Activated T-cell treated with anti-CD3 and anti-CD28 coated beads for 1 hour (primary cell): ENCODE data around the gene C4orf17.
A peak's percentile ranks its signal among the peaks of the same experiment; 100 is the strongest.

ENCODE experiments used
- DNase-seq: peaks from one replicate; pipeline ENCODE4 v3.0.0-alpha.2; 2020; ENCODE audit warnings: low read depth

The C4orf17 gene

DNA sequence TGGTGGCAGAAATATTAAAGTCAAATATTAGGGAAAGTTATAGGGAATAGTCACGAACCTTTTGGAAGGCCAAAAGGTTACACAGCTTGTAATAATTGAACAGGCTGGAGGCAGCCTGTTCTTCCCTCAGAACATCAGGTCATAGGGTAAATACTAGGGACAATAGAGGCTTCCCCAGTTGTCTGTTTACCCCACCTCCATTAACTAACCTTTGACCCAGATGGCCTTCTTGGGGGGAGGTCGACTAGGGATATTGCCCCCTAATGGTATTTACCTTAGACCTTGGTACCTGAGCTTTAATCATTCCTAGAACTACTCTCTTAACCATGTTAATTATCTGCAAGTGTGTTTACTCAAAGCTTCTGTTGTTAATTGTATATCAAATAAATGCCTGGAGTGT, 26.0 kb downstream of the C4orf17 start:
- DNase-seq = no peak

DNA sequence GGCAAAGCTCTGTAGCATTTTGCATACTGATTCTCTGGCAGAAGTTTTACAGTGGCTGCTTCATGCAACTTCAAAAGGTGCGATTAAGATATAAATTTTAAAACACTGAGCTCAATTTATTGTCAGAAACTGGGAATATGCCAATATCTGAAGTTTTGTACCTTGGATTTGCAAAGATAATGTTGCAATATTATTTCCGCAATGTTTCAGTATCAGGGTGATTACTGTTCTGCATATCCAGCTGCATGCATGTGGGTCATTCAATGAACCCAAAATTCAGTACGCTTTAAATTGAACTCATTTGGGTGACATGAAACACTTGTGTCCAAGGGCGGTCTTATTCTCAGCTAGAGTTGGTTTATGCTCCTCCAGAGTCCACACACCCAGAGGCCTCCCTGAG, 26.9 kb downstream of the C4orf17 start:
- no peak for DNase-seq

- DNase-seq = no peak
These were observed 29.6 kb downstream of the C4orf17 start for GRCh38 chr4:99540277-99540939.

GRCh38 chr4:99552872-99553271, 42.1 kb downstream of the C4orf17 start:
- DNase-seq = no peak

- DNase-seq = peak; percentile 88
These were observed 52.7 kb downstream of the C4orf17 start, which contains the start of gene TRMT10A for GRCh38 chr4:99563310-99564186. Gene TRMT10A, minus strand, starts transcription at chr4:99564039. Its CDS starts 4,701 bp downstream, at chr4:99559338.

DNA sequence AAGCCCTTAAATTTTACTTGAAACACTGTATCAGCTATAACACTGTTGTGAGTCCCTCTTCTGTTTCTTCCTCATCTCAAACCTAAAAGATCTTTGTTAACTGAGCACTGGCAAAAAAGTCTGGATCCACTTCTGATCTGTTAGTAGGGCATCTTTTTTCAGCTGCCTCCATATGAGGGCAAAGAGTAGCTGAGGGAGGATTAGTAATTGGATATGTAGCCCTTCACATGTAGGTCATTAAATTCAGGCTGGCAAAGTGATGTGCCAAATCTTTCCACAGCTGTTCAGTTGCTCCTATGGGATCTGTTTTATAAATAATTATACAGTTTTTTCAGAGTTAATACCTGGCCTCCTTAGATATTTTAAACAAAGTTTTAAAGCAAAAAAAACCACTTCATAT, 54.1 kb downstream of the C4orf17 start:
- no peak for DNase-seq

- DNase-seq = no peak
These were observed 61.1 kb downstream of the C4orf17 start for GRCh38 chr4:99571883-99572282.

- DNase-seq = no peak
These were observed 61.9 kb downstream of the C4orf17 start for GRCh38 chr4:99572527-99573240.

GRCh38 chr4:99573735-99574368, 63.0 kb downstream of the C4orf17 start:
- DNase-seq = no peak

DNA sequence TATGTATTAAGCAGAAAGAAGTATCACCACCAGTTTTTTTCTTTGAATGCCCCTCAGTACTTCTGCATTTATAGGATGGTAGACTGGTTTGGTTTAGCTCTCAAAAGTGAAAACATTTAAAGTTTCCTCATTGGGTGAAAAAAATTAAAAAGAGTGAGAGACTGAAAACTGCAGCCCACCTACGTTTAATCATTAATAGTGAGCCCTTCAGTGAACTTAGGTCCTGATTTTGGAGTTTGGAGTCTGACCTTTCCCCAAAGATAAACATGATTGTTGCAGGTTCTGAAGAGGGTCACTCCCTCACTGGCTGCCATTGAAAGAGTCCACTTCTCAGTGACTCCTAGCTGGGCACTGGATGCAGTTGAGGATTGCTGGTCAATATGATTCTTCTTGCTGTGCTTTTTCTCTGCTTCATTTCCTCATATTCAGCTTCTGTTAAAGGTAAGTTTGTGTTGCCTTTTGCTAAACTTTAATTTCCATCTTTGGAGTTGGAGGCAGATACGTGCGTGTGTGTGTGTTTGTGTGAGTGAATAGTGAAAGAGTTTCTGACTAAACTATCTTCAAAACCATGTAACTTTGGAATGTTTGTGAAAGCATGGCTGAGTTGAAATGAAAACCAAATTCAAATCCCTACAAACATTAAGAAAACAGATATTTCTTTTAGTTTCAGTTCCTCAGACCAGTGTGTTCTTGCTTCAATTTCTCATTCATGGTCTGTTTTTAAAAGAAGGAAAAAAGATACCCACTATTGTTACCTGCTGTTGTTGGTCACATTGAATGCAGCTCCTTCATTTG, 63.9 kb downstream of the C4orf17 start, which contains the start of gene MTTP:
Gene MTTP (plus strand): TSS at position 295 of the 795 bp plus-strand sequence. CDS start 86 bp downstream, at position 381.
- DNase-seq = no peak

GRCh38 chr4:99578714-99579113, 67.9 kb downstream of the C4orf17 start:
- DNase-seq = no peak

- DNase-seq = no peak
These were observed 74.7 kb downstream of the C4orf17 start for GRCh38 chr4:99585516-99585915.

DNA sequence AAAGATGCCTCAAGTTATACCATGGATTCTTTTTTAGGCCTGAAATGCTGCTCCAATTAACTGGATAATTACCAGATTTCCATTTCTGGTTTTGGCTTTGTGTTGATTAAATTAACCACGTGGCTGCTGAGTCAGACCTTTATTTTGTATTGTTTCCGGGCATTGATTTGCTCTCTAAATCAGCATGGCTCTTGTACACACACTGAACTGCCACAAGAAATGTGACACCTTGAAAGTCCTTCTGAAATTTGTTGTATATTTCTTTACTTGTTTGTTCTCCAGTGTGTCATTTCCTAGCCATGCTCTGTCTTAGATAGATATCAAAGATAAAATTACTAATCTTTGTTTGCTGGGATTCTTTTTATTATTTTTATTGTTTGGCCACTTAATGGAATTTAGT, 75.5 kb downstream of the C4orf17 start:
- no peak for DNase-seq

- no peak for DNase-seq
These were observed 76.0 kb downstream of the C4orf17 start for GRCh38 chr4:99586797-99587196.

GRCh38 chr4:99587309-99587708, 76.5 kb downstream of the C4orf17 start:
- DNase-seq = no peak

DNA sequence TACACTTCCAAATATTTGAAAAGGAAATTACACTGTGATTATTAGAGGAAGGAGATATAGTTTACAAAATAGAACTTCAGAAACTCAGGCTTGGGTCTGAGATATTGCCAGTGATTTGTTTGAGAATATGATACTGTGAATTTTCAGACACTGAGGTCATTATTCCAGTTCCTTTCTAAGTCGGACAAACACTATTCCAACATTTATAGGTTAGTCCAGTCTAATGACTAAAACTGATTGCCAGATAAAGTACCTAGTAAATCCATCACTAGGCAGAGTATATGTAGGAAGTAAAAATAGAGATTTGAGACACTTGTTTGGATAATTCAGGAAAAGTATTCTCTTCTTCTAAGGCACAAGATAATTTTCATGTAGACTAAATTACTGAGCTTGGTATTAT, 77.0 kb downstream of the C4orf17 start:
- no peak for DNase-seq

- no peak for DNase-seq
These were observed 80.9 kb downstream of the C4orf17 start for GRCh38 chr4:99591757-99592156.
